Loucy (cell line): ENCODE data around the gene CPD.

Source experiments
- H2AFZ ChIP-seq: fragments of 200-600 bp; sonication (generic); 2 replicates; pipeline ENCODE4 v1.6.0; 2016; ENCODE audit warnings: antibody characterized with exemption, mild to moderate bottlenecking, low read length, moderate library complexity
- H3F3A ChIP-seq: fragments of 200-600 bp; 2 replicates; pipeline ENCODE4 v1.6.0; 2016; ENCODE audit warnings: antibody characterized with exemption, low read depth, mild to moderate bottlenecking
- H3K27me3 ChIP-seq: fragments of 200-600 bp; sonication (generic); 2 replicates; pipeline ENCODE4 v1.6.1; 2014; ENCODE audit warnings: low read length, mild to moderate bottlenecking; ENCODE audit not compliant: insufficient read depth, poor library complexity, severe bottlenecking
- H3K36me3 ChIP-seq: fragments of 200-600 bp; sonication (generic); 2 replicates; pipeline ENCODE4 v1.6.1; 2016; ENCODE audit warnings: low read length; ENCODE audit not compliant: insufficient read depth
- H3K4me1 ChIP-seq: fragments of 200-600 bp; sonication (generic); 2 replicates; pipeline ENCODE4 v1.5.1; 2014; ENCODE audit warnings: low read length, mild to moderate bottlenecking; ENCODE audit not compliant: insufficient read depth, poor library complexity, severe bottlenecking
- H3K4me2 ChIP-seq: fragments of 200-600 bp; sonication (generic); 2 replicates; pipeline ENCODE4 v1.6.0; 2014; ENCODE audit warnings: antibody characterized with exemption, low read length, low read depth, mild to moderate bottlenecking; ENCODE audit not compliant: poor library complexity, severe bottlenecking
- H3K4me3 ChIP-seq: fragments of 200-600 bp; sonication (generic); 2 replicates; pipeline ENCODE4 v1.5.1; 2014; ENCODE audit warnings: low read length, mild to moderate bottlenecking, mixed read lengths; ENCODE audit not compliant: poor library complexity, severe bottlenecking
- H3K79me2 ChIP-seq: fragments of 200-600 bp; sonication (generic); 2 replicates; pipeline ENCODE4 v1.6.1; 2014; ENCODE audit warnings: low read length; ENCODE audit not compliant: insufficient read depth
- H3K9ac ChIP-seq: fragments of 200-600 bp; sonication (generic); 2 replicates; pipeline ENCODE4 v1.6.0; 2014; ENCODE audit warnings: mild to moderate bottlenecking, low read depth, low read length, moderate library complexity; ENCODE audit not compliant: poor library complexity, severe bottlenecking
- H3K9me2 ChIP-seq: fragments of 200-600 bp; sonication (generic); replicated peaks from 2 replicates; pipeline ENCODE4 v1.6.1; 2016; ENCODE audit warnings: low read depth, low read length, mixed read lengths
- H3K9me3 ChIP-seq: fragments of 200-600 bp; sonication (generic); 2 replicates; pipeline ENCODE4 v1.6.1; 2014; ENCODE audit warnings: mild to moderate bottlenecking, antibody characterized with exemption, low read length, low read depth; ENCODE audit not compliant: insufficient read depth
- H4K20me1 ChIP-seq: fragments of 200-600 bp; sonication (generic); 2 replicates; pipeline ENCODE4 v1.6.0; 2014; ENCODE audit warnings: antibody characterized with exemption, low read length, mild to moderate bottlenecking; ENCODE audit not compliant: insufficient read depth, poor library complexity, severe bottlenecking
- EZH2phosphoT487 ChIP-seq: fragments of 200-600 bp; IDR thresholded peaks from 2 replicates; pipeline ENCODE4 v1.6.1; 2018; ENCODE audit warnings: antibody characterized with exemption, mild to moderate bottlenecking, moderate library complexity, borderline replicate concordance
- TF ChIP-seq, protein P1 (sequence below): fragments of 200-600 bp; sonication (generic); conservative IDR thresholded peaks from 2 replicates; pipeline ENCODE4 v1.5.1; 2014; ENCODE audit warnings: mild to moderate bottlenecking, antibody characterized with exemption, low read length

CPD gene

DNA sequence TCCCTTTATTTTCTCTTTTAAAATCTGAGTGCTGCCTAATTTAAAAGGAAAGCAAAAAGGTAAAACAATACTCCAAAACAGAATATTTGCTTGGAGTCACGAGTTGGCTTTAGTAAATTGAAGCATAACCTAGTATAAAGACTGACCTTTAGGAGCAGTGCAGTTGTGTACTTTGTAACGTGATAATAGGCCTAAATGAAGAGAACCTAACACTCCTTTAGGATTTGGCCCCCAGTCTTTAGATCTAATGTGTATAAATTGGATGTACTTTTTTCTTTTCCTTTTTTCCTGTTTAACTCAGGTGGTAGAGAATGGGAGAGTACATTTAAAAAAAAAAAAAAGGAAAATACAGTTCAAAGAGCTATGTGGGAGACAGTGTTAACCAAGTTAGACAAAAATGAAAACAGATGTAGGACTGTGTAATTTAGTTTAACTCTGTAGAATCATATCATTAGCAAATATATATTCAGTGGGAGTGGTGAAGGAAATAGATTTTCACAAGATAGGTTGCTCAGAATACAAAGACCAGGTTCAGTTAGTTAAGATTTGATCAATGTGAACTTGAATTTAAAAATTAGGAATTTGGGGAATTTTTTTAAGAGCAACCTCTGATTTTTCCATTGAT lies 16.8 kb downstream of the CPD start:
- no peaks in the 10 kb centered on the region for H4K20me1 ChIP-seq
- H3K9me3 ChIP-seq = no peaks in the 10 kb centered on the region
- TF ChIP-seq, protein P1, sequence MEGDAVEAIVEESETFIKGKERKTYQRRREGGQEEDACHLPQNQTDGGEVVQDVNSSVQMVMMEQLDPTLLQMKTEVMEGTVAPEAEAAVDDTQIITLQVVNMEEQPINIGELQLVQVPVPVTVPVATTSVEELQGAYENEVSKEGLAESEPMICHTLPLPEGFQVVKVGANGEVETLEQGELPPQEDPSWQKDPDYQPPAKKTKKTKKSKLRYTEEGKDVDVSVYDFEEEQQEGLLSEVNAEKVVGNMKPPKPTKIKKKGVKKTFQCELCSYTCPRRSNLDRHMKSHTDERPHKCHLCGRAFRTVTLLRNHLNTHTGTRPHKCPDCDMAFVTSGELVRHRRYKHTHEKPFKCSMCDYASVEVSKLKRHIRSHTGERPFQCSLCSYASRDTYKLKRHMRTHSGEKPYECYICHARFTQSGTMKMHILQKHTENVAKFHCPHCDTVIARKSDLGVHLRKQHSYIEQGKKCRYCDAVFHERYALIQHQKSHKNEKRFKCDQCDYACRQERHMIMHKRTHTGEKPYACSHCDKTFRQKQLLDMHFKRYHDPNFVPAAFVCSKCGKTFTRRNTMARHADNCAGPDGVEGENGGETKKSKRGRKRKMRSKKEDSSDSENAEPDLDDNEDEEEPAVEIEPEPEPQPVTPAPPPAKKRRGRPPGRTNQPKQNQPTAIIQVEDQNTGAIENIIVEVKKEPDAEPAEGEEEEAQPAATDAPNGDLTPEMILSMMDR = no peak
- TF ChIP-seq EZH2phosphoT487 = no peak
- H2AFZ ChIP-seq = no peak overlapping the region
- no peaks in the 10 kb centered on the region; the same call in 1 of the 2 replicates for H3K79me2 ChIP-seq
- H3K9ac ChIP-seq = no peak overlapping the region
- no peaks in the 10 kb centered on the region for H3K27me3 ChIP-seq
- peaks cover 10% of the 10 kb centered on the region for H3K4me1 ChIP-seq
- no peaks in the 10 kb centered on the region; the same call in 1 of the 2 replicates for H3F3A ChIP-seq
- H3K9me2 ChIP-seq = no peaks in the 10 kb centered on the region
- H3K4me3 ChIP-seq = no peak overlapping the region
- H3K4me2 ChIP-seq = no peak overlapping the region
- no peaks in the 10 kb centered on the region; the same call in 1 of the 2 replicates for H3K36me3 ChIP-seq

DNA sequence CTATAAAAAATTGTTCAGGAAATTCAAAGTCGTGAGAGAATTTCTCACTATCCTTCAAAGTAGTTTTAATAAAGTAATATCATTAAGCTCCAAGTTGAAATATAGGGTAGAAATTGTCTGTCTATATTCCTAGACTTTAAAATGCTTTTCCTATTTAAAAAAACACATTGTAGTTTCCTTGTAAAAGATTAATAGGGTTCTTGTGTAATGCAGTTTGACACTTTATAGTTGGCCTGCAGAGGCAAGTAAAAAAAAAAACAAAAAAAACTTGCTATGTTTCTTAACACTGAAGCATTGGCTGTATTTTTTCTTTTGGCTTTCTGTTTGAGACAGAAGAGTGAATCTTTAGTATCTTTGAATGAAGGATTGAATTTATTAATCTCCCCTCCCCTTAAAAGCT lies 17.4 kb downstream of the CPD start:
- TF ChIP-seq EZH2phosphoT487 = no peak
- TF ChIP-seq, protein P1 = no peak
- peaks cover 10% of the 10 kb centered on the region for H3K4me1 ChIP-seq
- no peaks in the 10 kb centered on the region; the same call in 1 of the 2 replicates for H3K79me2 ChIP-seq
- H4K20me1 ChIP-seq = no peaks in the 10 kb centered on the region
- no peaks in the 10 kb centered on the region for H3K9me3 ChIP-seq
- H3K27me3 ChIP-seq = no peaks in the 10 kb centered on the region
- no peaks in the 10 kb centered on the region; the same call in 1 of the 2 replicates for H3F3A ChIP-seq
- H3K9me2 ChIP-seq = no peaks in the 10 kb centered on the region
- no peak overlapping the region for H2AFZ ChIP-seq
- H3K4me3 ChIP-seq = no peak overlapping the region
- H3K36me3 ChIP-seq = no peaks in the 10 kb centered on the region
- no peak overlapping the region for H3K9ac ChIP-seq
- no peak overlapping the region for H3K4me2 ChIP-seq

- Histone ChIP-seq H3K27me3 (no peaks in the 10 kb centered on the region), H3K4me1 (peaks cover 10% of the 10 kb centered on the region), H3K4me2 (no peak overlapping the region), H2AFZ (no peak overlapping the region), H3K36me3 (no peaks in the 10 kb centered on the region), H4K20me1 (no peaks in the 10 kb centered on the region), H3K9me3 (no peaks in the 10 kb centered on the region), H3K9ac (no peak overlapping the region), H3K9me2 (no peaks in the 10 kb centered on the region), H3K79me2 (no peaks in the 10 kb centered on the region; the same call in 1 of the 2 replicates), H3F3A (no peaks in the 10 kb centered on the region; the same call in 1 of the 2 replicates), H3K4me3 (no peak overlapping the region)
- TF ChIP-seq EZH2phosphoT487 = no peak
- TF ChIP-seq, protein P1 = no peak
Observed at GRCh38 chr17:30396612-30397011, 17.9 kb downstream of the CPD start.
